ENCODE results near the gene GLTP. TPM values are rescaled to one million over a fixed set of nuclear protein-coding genes. Genes with fewer than 3 reads are reported as not detected.

The GLTP gene
- total RNA-seq, 2 experiments from 2014 or later = 22.2 to 23.8 TPM

DNA sequence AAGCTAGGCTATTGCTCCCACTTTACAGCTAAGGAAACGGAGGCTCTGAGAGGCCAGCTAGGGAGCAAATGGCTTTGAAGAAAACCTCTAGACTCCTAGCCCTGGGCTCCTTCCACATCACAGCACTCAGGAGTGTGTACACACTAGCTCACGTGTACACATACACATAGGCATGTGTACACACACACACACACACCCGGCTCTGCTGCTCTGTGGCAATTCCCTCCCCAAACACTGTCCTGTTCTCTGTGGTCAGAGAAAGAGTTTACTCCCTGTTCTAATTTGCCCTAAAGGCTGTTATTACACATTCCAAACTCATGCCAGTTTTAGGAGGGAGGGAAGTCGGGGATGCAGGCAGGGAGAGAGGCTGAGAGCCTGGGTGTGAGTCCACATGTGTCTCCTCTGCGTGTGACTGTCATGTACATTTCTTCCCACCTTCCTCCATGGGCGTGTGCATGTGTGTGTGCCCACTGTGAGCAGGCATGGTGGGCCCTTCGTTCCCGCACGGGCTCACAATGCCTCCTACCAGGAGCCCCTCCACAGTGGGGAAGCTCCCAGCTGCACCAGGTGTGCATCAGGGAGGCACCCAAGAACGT is 61.3 kb downstream of the GLTP start:
- ChIA-PET POLR2A (no interaction called here), CTCF (no interaction called here)
- Mint-ChIP-seq H3K9me3 (no peaks in the 10 kb centered on the region), H3K4me3 (no peak overlapping the region), H3K4me1 (no peaks in the 10 kb centered on the region), H3K36me3 (ENCODE audit: low read depth) (no peaks in the 10 kb centered on the region), H3K27ac (no peak overlapping the region), H3K27me3 (peaks cover 6% of the 10 kb centered on the region)
- no peak for DNase-seq

DNA sequence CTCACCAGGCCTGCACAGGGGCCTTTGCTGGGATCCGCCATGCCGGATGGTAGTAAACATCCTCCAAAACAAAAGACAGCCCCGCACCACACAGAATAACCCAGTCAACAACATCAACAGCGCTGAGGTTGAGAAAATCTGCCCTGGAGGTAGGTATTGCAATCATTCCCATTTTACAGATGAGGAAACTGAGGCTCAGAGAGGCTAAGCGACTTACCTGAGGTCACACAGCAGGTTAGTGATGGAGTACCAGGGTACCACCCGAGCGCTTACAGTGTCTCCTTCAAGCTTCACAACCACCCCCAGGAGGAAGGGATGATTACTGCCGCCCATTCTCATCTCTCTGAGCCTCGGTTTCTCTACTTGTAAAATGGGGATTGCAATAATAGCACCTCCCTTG is 62.1 kb downstream of the GLTP start:
- H3K4me1 Mint-ChIP-seq = no peaks in the 10 kb centered on the region
- H3K4me3 Mint-ChIP-seq = no peak overlapping the region
- peaks cover 6% of the 10 kb centered on the region for H3K27me3 Mint-ChIP-seq
- no peak for DNase-seq
- H3K27ac Mint-ChIP-seq = no peak overlapping the region
- CTCF ChIA-PET = no interaction called here
- no peaks in the 10 kb centered on the region for H3K9me3 Mint-ChIP-seq
- POLR2A ChIA-PET = no interaction called here
- no peaks in the 10 kb centered on the region for H3K36me3 Mint-ChIP-seq (ENCODE audit: low read depth)

DNA sequence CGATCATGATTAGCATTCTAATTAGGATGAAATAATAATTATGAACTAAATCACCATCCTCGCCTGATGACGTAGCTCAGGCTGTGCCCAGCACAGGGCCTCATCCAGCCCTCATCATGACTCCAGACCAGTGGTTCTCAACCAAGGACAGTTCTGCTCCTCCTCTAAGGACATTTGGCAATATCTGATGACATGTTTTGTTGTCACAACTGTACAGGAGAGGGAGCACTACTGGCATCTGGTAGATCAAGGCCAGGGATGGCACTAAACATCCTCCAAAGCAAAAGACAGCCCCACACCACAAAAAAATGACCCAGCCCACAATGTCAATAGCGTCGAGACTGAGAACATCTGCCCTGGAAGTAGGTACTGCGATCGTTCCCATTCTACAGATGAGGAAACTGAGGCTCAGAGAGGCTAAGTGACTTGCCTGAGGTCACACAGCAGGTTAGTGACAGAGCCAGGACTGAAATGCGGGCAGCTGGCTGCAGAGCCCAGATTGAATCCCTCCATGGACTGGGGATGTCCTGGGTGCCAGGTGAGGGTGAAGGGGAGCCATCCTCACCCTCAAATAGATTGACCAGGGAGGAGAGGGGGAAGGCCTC is 62.6 kb downstream of the GLTP start:
- Mint-ChIP-seq H3K27ac (no peak overlapping the region), H3K27me3 (peaks cover 6% of the 10 kb centered on the region), H3K4me1 (no peaks in the 10 kb centered on the region), H3K36me3 (ENCODE audit: low read depth) (no peaks in the 10 kb centered on the region), H3K4me3 (no peak overlapping the region), H3K9me3 (no peaks in the 10 kb centered on the region)
- CTCF ChIA-PET = no interaction called here
- POLR2A ChIA-PET = no interaction called here
- DNase-seq = no peak

DNA sequence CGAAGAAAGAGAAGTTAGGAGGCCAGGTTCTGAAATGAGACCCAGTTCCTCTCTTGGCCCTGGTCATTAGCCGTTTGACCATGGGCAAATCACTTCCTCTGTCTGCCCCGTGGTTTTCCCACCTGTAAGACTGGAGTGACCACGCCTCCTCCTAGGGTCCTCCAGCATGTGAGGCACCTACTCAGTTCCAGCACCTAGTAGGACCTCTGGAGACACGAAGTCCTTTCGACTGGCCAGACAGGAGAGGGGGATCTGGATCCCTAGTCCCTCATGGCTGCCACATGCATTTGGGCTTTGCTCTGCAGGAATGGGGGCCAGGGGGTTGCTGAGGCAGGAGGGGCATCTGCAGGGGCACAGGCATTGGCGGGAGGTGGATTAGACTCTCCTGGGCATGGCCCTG is 63.5 kb downstream of the GLTP start:
- ChIA-PET CTCF (no interaction called here), POLR2A (no interaction called here)
- H3K36me3 Mint-ChIP-seq (ENCODE audit: low read depth) = no peaks in the 10 kb centered on the region
- no peak overlapping the region for H3K4me3 Mint-ChIP-seq
- DNase-seq = no peak
- H3K27ac Mint-ChIP-seq = no peak overlapping the region
- no peaks in the 10 kb centered on the region for H3K9me3 Mint-ChIP-seq
- no peaks in the 10 kb centered on the region for H3K4me1 Mint-ChIP-seq
- peaks cover 6% of the 10 kb centered on the region for H3K27me3 Mint-ChIP-seq

DNA sequence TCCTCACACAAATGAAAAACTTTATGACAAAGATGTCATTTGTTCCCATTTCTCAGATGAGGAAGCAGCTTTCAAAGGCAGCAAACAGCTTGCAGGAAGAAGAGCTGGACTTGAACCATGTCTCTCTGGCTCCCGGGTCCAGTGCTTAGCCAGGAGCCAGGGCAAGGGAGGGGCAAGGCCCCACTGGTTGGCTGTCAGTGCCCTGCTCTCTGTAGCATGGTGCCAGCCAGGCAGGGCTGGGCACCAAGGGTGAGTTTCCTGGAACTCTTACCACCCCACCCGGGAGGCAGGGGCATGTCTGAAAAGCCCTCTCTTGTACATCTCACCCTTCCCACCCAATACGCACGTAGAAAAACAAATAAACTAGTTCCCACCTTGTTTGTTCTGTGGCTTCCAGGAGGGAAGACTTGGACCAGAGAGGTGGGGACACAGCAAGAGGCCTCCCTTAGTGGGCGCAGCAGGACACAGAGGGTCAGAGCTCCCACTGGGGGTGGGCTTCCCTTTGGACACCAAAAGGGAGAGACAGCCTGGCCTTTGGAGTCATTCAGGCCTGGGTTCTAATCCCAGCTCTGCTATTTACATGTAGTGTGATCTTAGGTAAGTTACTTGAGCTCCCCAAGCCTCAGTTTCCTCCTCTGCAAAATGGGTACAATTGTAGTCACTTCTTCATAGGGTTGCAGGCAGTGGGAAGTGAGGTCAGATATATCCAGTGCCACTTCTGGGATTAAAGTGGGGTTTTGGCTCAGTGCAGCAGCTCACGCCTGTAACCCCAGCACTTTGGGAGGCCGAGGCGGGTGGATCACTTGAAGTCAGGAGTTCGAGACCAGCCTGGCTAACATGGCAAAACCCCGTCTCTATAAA is 64.4 kb downstream of the GLTP start:
- H3K36me3 Mint-ChIP-seq (ENCODE audit: low read depth) = no peaks in the 10 kb centered on the region
- no peak for DNase-seq
- no peak overlapping the region for H3K27ac Mint-ChIP-seq
- no peak overlapping the region for H3K4me3 Mint-ChIP-seq
- H3K9me3 Mint-ChIP-seq = no peaks in the 10 kb centered on the region
- H3K27me3 Mint-ChIP-seq = peaks cover 4% of the 10 kb centered on the region
- H3K4me1 Mint-ChIP-seq = no peaks in the 10 kb centered on the region
- POLR2A ChIA-PET = no interaction called here
- CTCF ChIA-PET = interaction anchor here (0.6 to 1.1 kb wide), 2 partner anchors 10 to 12 kb away, joined by 3 read pairs; no protein-coding TSS in a partner anchor

DNA sequence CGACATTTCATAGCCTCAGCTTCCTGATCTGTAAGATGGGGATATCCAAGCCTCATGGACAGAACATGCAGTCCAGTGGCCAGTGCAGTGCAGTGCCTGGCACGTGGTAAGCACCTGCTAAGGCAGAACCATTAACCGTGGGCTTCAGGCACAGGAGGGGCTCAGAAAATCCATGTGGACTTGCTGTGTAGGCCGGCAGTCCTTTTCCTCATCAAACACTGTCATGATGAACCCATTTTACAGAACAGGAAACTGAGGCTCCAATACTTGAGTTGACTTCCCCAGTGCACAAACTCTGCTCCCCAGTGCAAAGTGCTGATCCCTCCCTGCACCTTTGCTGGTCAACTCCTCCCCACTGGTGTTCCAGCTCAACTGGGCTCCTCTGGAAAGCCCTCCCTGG is 65.1 kb downstream of the GLTP start:
- Mint-ChIP-seq H3K27me3 (peaks cover 4% of the 10 kb centered on the region), H3K9me3 (no peaks in the 10 kb centered on the region), H3K36me3 (ENCODE audit: low read depth) (no peaks in the 10 kb centered on the region), H3K4me3 (no peak overlapping the region), H3K27ac (no peak overlapping the region), H3K4me1 (no peaks in the 10 kb centered on the region)
- POLR2A ChIA-PET = no interaction called here
- DNase-seq = no peak
- CTCF ChIA-PET = interaction anchor here (1.1 kb wide), 1 partner anchor 11 kb away, joined by 3 read pairs; no protein-coding TSS in a partner anchor

DNA sequence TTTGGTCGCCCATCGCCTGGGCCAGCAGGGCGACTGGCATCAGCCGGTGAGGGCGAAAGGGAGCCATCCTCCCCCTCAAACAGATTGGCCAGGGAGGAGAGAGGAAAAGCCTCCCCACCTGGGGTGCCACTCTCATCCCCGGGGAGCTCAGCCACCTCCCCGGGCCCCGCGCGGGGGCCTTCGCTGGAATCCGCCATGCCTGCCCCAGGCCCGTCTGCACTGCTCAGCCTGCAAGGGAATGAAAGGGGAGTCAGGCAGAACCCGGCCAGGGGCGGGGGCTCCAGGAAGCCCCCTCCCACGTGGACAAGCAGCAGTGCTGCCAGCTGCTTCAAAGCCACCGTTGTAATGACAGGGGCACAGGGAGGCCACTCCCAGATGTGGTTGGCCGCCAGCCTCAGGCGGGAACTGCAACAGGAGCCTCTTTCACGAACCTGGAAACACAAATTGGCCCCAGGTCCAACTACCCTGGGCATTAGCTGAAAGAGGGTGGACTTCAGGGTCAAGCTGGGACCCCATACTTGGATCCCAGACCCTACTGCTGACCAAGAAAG is 65.7 kb downstream of the GLTP start:
- Mint-ChIP-seq H3K36me3 (ENCODE audit: low read depth) (no peaks in the 10 kb centered on the region), H3K27ac (no peak overlapping the region), H3K9me3 (no peaks in the 10 kb centered on the region), H3K4me3 (no peak overlapping the region), H3K4me1 (no peaks in the 10 kb centered on the region), H3K27me3 (peaks cover 4% of the 10 kb centered on the region)
- CTCF ChIA-PET = interaction anchor here (0.6 kb wide), 1 partner anchor 24 kb away, joined by 3 read pairs; no protein-coding TSS in a partner anchor
- POLR2A ChIA-PET = no interaction called here
- no peak for DNase-seq

DNA sequence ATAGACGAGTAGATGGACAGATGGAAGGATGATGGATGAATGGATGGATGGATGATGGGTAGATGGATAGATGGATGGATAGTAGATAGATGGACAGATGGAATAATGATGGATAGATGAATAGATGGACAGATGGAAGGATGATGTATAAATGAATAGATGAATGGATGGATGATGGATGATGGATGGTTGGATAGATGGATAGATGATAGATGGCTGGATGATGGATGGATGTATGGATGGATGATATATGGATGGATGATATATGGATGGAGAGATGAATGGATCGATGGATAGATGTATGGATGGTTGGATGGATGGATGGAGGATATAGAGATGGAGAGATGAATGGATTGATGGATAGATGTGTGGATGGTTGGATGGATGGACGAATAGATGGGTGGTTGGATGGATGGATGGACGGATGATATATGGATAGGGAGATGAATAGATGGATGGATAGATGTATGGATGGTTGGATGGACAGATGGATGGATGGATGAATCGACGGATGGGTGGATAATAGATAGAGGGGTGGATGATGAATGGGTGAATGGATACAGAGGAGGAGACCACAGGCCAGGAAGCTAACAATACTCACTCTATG is 66.4 kb downstream of the GLTP start:
- no peaks in the 10 kb centered on the region for H3K27me3 Mint-ChIP-seq
- no peak overlapping the region for H3K27ac Mint-ChIP-seq
- H3K4me3 Mint-ChIP-seq = no peak overlapping the region
- H3K9me3 Mint-ChIP-seq = no peaks in the 10 kb centered on the region
- H3K36me3 Mint-ChIP-seq (ENCODE audit: low read depth) = no peaks in the 10 kb centered on the region
- DNase-seq = no peak
- POLR2A ChIA-PET = no interaction called here
- no peaks in the 10 kb centered on the region for H3K4me1 Mint-ChIP-seq
- CTCF ChIA-PET = no interaction called here

DNA sequence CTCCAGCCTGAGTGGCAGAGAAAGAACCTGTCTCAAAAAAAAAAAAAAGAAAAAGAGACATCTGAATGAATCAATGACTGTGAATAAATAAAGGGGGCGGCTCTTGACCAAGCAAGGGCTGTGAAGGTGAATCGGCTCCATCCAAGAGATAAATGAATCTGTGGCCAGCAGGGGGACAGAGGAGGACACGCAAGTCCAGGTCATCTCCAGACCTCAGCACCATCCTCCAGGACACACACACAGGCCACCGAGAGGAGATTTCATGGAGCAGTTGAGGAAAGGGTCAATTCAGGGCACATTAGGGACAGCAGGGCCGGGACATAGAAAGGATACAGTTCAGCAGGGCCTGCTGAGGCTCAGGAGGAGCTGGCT is 68.7 kb downstream of the GLTP start:
- Mint-ChIP-seq H3K27ac (no peak overlapping the region), H3K9me3 (no peaks in the 10 kb centered on the region), H3K4me1 (no peaks in the 10 kb centered on the region), H3K4me3 (no peak overlapping the region), H3K36me3 (ENCODE audit: low read depth) (no peaks in the 10 kb centered on the region), H3K27me3 (no peaks in the 10 kb centered on the region)
- DNase-seq = no peak
- ChIA-PET POLR2A (no interaction called here), CTCF (no interaction called here)

DNA sequence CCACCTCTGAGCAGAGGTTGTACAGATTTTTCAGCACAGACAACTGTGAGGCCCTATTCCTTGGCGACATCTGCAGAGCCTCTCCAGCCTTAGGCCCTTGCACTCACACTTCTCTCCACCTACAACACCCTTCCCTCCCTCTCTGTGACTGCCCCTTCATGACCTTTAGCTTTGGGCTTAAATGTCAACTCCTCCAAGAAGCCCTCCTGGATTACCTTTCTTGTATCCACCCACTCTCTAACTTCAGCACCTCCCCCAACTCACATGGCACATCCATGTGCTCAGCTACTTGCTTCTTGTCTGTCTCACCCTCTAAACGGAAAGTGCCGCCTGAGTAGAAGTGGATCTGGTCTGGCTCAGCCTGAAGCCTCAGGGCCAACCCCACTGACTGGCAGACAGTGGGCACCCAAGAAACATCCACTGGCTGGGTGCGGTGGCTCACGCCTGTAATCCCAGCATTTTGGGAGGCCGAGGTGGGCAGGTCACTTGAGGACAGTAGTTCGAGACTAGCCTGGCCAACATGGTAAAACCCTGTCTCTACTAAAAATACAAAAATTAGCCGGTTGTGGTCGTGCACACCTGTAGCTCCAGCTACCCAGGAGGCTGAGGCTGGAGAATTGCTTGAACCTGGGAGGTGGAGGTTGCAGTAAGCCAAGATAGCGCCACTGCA is 69.3 kb downstream of the GLTP start:
- Mint-ChIP-seq H3K27ac (no peak overlapping the region), H3K27me3 (no peaks in the 10 kb centered on the region), H3K4me3 (no peak overlapping the region), H3K4me1 (no peaks in the 10 kb centered on the region), H3K36me3 (ENCODE audit: low read depth) (no peaks in the 10 kb centered on the region), H3K9me3 (no peaks in the 10 kb centered on the region)
- no peak for DNase-seq
- ChIA-PET CTCF (interaction anchor here (0.8 kb wide), 1 partner anchor 35 kb away, joined by 3 read pairs; no protein-coding TSS in a partner anchor), POLR2A (no interaction called here)

DNA sequence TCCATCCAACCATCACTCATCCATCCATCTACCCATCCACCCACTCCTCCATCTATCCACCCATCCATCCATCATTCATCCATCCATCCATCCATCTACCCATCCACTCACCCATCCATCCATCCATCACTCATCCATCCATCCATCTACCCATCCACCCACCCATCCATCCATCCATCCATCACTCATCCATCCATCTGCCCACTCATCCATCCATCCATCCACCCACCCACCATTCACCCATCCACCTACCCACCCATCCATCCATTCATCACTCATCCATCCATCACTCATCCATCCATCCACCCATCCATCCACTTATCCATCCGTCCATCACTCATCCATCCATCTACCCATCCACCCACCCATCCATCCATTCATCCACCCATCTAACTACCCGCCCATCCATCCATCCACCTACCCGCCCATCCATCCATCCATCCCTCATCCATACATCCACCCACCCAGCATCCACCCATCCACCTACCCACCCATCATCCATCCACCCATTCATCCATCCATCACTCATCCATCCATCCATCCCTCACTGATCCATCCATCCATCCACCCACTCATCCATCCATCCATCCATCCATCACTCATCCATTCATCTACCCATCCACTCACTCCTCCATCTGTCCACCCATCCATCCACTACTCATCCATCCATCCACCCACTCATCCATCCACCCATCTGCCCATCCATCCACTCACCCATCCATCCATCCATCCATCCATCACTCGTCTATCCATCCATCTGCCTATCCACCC is 71.3 kb downstream of the GLTP start:
- CTCF ChIA-PET = interaction anchor here (1.1 to 6.1 kb wide), 2 partner anchors 35 to 36 kb away, joined by 3 to 84 read pairs; no protein-coding TSS in a partner anchor
- H3K9me3 Mint-ChIP-seq = no peaks in the 10 kb centered on the region
- H3K36me3 Mint-ChIP-seq (ENCODE audit: low read depth) = no peaks in the 10 kb centered on the region
- no peaks in the 10 kb centered on the region for H3K4me1 Mint-ChIP-seq
- H3K27ac Mint-ChIP-seq = no peak overlapping the region
- H3K4me3 Mint-ChIP-seq = no peak overlapping the region
- POLR2A ChIA-PET = no interaction called here
- no peaks in the 10 kb centered on the region for H3K27me3 Mint-ChIP-seq
- no peak for DNase-seq

DNA sequence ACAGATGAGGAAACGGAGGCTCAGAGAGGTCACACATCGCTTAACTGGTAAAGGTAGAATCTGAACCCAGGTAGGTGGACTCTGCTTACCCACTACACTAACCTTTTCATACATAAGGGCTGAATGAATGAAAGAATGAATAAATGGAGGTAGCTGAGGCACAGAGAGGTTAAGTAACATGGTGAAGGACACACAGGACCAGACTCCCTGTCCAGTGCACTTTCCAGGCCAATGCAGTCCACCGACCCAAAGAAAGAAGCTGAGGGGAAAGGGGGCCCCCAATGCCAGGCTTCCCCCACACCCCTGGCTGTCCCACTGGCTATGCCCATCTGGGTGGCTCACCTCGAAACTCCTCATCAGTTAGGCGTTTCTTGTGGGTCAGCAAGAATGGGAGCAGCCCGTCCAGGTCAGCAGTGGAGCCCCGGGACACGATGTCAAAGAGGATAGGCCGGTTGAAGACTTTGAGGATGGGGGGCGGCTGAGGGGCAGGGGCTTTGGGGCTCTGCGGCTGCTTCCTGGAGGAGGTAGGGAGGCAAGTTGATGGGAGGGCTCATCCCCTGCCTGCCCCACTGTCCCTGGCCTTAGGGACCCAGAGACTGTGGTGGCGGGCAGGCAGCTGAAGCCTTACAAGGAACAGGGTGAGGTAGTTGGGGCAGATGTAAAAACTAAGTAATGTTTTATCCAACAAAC is 72.2 kb downstream of the GLTP start:
- Mint-ChIP-seq H3K27me3 (no peaks in the 10 kb centered on the region), H3K9me3 (no peaks in the 10 kb centered on the region), H3K36me3 (ENCODE audit: low read depth) (no peaks in the 10 kb centered on the region), H3K4me1 (no peaks in the 10 kb centered on the region), H3K27ac (no peak overlapping the region), H3K4me3 (no peak overlapping the region)
- no peak for DNase-seq
- POLR2A ChIA-PET = no interaction called here
- CTCF ChIA-PET = interaction anchor here (1.1 to 6.1 kb wide), 3 partner anchors 26 to 45 kb away, joined by 3 to 84 read pairs (median 4); no protein-coding TSS in a partner anchor
